ENCODE measurements around the gene WWP2.
"Not testable (repeated sequence)": the region's sequence is repeated elsewhere in the genome, so short reads cannot be mapped to it uniquely, and the experiment has no call there.

WWP2 gene

GRCh38 chr16:69851491-69852240 lies 89.5 kb downstream of the WWP2 start:
- Histone ChIP-seq H3K4me3 (ENCODE audit: low read depth in 1 of 5, low read length in 5 of 5) (no peak overlapping the region), H3K27ac (ENCODE audit: low read depth, low read length) (no peak overlapping the region)

DNA sequence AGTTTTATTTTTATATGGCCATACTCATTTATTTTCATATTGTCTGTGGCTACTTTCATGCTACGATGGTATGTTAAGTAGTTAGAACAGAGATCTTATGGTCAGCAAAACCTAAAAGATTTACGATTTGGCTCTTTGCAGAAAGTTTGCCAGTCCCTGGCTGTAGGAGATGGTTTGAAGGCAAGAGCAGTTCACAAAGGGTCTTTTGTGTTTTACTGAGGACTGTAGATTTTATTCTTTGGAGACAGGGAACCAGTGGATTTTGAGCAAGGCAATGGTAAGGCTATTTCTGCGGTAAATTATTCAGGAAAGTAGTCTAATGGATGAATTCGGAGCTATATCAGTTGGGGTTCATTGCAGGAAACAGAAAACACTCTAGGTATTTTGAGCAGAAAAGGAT lies 90.7 kb downstream of the WWP2 start:
- H3K9me3 ChIP-seq (ENCODE audit: control insufficient read depth in 5 of 5, low read length in 5 of 5) = no peaks in the 10 kb centered on the region
- H3K36me3 ChIP-seq (ENCODE audit: control insufficient read depth in 5 of 5, insufficient read depth in 5 of 5, low read length in 5 of 5) = peaks cover 0 to 8% (median 4%) of the 10 kb centered on the region in 5 donors
- no peak overlapping the region for H3K27ac ChIP-seq (ENCODE audit: low read depth, low read length)
- no peaks in the 10 kb centered on the region for H3K27me3 ChIP-seq (ENCODE audit: control insufficient read depth in 5 of 5, insufficient read depth in 4 of 5, low read length in 5 of 5)
- H3K9ac ChIP-seq (ENCODE audit: low read length in 5 of 5) = no peak overlapping the region
- H3K4me1 ChIP-seq (ENCODE audit: control insufficient read depth in 5 of 5, insufficient read depth in 5 of 5, low read length in 5 of 5) = peaks cover 2 to 25% (median 23%) of the 10 kb centered on the region in 5 donors
- H3K4me3 ChIP-seq (ENCODE audit: low read depth in 1 of 5, low read length in 5 of 5) = no peak overlapping the region

More at GRCh38 chr16:69851491-69852240, 89.5 kb downstream of the WWP2 start:
- Histone ChIP-seq H3K9me3 (ENCODE audit: control insufficient read depth in 5 of 5, low read length in 5 of 5) (no peaks in the 10 kb centered on the region), H3K36me3 (ENCODE audit: control insufficient read depth in 5 of 5, insufficient read depth in 5 of 5, low read length in 5 of 5) (peaks cover 0 to 8% (median 4%) of the 10 kb centered on the region in 5 donors), H3K9ac (ENCODE audit: low read length in 5 of 5) (no peak overlapping the region), H3K4me1 (ENCODE audit: control insufficient read depth in 5 of 5, insufficient read depth in 5 of 5, low read length in 5 of 5) (peaks cover 2 to 27% (median 25%) of the 10 kb centered on the region in 5 donors), H3K27me3 (ENCODE audit: control insufficient read depth in 5 of 5, insufficient read depth in 4 of 5, low read length in 5 of 5) (no peaks in the 10 kb centered on the region)

DNA sequence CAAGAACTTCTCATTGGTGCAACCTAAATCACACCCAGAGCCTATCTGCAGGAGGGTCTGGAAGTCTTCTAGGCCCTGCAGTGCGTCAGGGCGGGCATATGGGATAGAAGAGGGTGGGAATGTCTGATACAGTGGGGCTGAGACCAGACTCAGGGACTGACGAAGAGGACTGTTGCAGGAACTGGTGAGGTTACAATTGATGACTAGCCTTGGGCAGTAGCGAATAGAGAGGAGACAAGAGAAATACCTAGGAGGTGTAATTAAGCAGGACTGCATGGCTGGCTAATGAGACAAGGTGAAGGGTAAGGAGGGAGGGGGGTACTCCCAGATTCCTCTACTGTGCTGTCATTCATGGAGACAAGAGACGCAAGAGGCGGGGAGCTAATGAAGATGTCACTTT lies 91.3 kb downstream of the WWP2 start:
- Histone ChIP-seq H3K36me3 (ENCODE audit: control insufficient read depth in 5 of 5, insufficient read depth in 5 of 5, low read length in 5 of 5) (peaks cover 0 to 8% (median 4%) of the 10 kb centered on the region in 5 donors), H3K9ac (ENCODE audit: low read length in 5 of 5) (no peak overlapping the region), H3K9me3 (ENCODE audit: control insufficient read depth in 5 of 5, low read length in 5 of 5) (no peaks in the 10 kb centered on the region), H3K27ac (ENCODE audit: low read depth, low read length) (no peak overlapping the region), H3K4me3 (ENCODE audit: low read depth in 1 of 5, low read length in 5 of 5) (no peak overlapping the region), H3K27me3 (ENCODE audit: control insufficient read depth in 5 of 5, insufficient read depth in 4 of 5, low read length in 5 of 5) (no peaks in the 10 kb centered on the region), H3K4me1 (ENCODE audit: control insufficient read depth in 5 of 5, insufficient read depth in 5 of 5, low read length in 5 of 5) (peaks cover 2 to 22% (median 19%) of the 10 kb centered on the region in 5 donors)

DNA sequence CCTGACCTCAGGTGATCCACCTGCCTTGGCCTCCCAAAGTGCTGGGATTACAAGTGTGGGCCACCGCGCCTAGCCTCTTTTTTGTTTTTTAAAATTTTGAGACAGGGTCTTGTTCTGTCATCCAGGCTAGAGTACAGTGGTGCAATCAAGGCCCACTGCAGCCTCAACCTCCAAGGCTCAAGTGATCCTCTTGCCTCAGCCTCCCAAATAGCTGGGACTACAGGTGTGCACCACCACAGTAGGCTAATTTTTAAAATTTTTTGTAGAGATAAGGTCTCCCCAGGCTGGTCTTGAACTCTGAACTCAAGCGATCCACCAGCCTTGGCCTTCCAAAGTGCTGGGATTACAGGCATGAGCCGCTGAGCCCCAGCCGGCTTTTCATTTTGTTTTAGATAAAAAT lies 92.6 kb downstream of the WWP2 start:
- H3K36me3 ChIP-seq (ENCODE audit: control insufficient read depth in 5 of 5, insufficient read depth in 5 of 5, low read length in 5 of 5); H3K27ac ChIP-seq (ENCODE audit: low read depth, low read length); H3K9ac ChIP-seq (ENCODE audit: low read length in 5 of 5); H3K4me3 ChIP-seq (ENCODE audit: low read depth in 1 of 5, low read length in 5 of 5); H3K9me3 ChIP-seq (ENCODE audit: control insufficient read depth in 5 of 5, low read length in 5 of 5); H3K27me3 ChIP-seq (ENCODE audit: control insufficient read depth in 5 of 5, insufficient read depth in 4 of 5, low read length in 5 of 5): not testable (repeated sequence)
- peaks cover 2 to 22% (median 17%) of the 10 kb centered on the region in 5 donors for H3K4me1 ChIP-seq (ENCODE audit: control insufficient read depth in 5 of 5, insufficient read depth in 5 of 5, low read length in 5 of 5)

DNA sequence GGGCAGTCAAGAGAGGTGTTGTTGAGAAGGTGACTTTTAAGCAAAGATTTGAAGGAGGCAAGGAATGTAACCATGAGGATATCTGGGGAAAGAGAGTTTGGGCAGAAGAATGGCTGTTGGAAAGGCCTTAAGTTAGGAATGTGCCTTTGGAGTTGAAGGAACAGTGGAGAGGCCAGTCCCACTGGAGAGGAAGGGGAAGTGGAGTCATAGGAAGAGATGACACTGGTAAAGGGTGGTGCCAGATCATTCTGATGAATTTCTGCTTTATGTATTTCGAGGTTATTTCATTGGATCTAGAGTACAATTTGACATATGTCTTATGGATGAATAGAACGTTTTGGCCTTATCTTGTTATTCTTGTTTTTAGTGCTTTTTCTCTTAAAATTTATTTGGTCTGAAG lies 93.5 kb downstream of the WWP2 start:
- H3K4me1 ChIP-seq (ENCODE audit: control insufficient read depth in 5 of 5, insufficient read depth in 5 of 5, low read length in 5 of 5) = peaks cover 2 to 22% (median 17%) of the 10 kb centered on the region in 5 donors
- H3K9me3 ChIP-seq (ENCODE audit: control insufficient read depth in 5 of 5, low read length in 5 of 5) = no peaks in the 10 kb centered on the region
- peaks cover 0 to 8% (median 4%) of the 10 kb centered on the region in 5 donors for H3K36me3 ChIP-seq (ENCODE audit: control insufficient read depth in 5 of 5, insufficient read depth in 5 of 5, low read length in 5 of 5)
- H3K9ac ChIP-seq (ENCODE audit: low read length in 5 of 5) = no peak overlapping the region
- no peaks in the 10 kb centered on the region for H3K27me3 ChIP-seq (ENCODE audit: control insufficient read depth in 5 of 5, insufficient read depth in 4 of 5, low read length in 5 of 5)
- no peak overlapping the region for H3K4me3 ChIP-seq (ENCODE audit: low read depth in 1 of 5, low read length in 5 of 5)
- no peak overlapping the region for H3K27ac ChIP-seq (ENCODE audit: low read depth, low read length)

- no peak overlapping the region for H3K4me3 ChIP-seq (ENCODE audit: low read depth in 1 of 5, low read length in 5 of 5)
- H3K36me3 ChIP-seq (ENCODE audit: control insufficient read depth in 5 of 5, insufficient read depth in 5 of 5, low read length in 5 of 5) = peaks cover 0 to 7% (median 4%) of the 10 kb centered on the region in 5 donors
- no peaks in the 10 kb centered on the region for H3K27me3 ChIP-seq (ENCODE audit: control insufficient read depth in 5 of 5, insufficient read depth in 4 of 5, low read length in 5 of 5)
- peak overlapping the region; percentile 38 for H3K27ac ChIP-seq (ENCODE audit: low read depth, low read length)
- H3K9ac ChIP-seq (ENCODE audit: low read length in 5 of 5) = peak overlapping the region in 2 of 5 donors; percentile 20 to 24
- H3K4me1 ChIP-seq (ENCODE audit: control insufficient read depth in 5 of 5, insufficient read depth in 5 of 5, low read length in 5 of 5) = peaks cover 2 to 40% (median 35%) of the 10 kb centered on the region in 5 donors
- no peaks in the 10 kb centered on the region for H3K9me3 ChIP-seq (ENCODE audit: control insufficient read depth in 5 of 5, low read length in 5 of 5)
Observed at GRCh38 chr16:69858191-69859104, 96.3 kb downstream of the WWP2 start.

DNA sequence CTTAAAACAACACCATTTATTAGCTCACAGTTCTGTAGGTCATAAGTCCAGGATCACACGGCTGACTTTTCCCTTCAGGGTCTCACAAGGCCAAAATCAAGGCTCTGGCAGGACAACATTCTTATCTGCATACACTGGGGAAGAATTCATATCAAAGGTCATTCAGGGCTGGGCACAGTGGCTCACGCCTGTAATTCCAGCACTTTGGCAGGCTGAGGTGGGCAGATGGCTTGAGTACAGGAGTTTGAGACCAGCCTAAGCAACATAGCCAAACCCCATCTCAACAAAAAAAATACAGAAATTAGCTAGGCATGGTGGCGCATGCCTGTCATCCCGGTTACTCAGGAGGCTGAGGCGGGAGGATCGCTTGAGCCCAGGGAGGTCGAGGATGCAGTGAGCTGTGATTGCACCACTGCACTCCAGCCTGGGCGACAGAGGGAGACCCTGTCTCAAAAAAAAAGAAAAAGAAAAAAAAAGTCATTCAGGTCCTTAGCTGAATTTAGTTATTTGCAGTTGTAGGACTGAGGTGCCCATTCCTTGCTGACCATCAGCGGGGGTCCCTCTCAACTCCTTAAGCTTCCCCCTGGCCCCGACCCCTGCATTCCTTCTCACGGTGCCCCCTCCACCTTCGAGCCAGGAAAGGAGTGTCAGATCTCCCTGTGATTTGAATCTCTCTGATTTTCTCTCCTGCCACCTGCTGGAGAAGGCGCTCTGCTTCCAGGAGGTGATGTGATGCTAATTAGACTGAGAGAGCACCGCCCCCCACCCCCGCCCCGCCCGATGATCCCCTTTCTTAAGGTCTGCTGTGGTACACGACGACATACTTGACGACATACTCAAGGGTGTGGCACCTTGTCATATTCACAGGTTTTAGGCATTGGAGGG lies 97.2 kb downstream of the WWP2 start:
- Histone ChIP-seq H3K9me3 (ENCODE audit: control insufficient read depth in 5 of 5, low read length in 5 of 5) (no peaks in the 10 kb centered on the region), H3K4me3 (ENCODE audit: low read depth in 1 of 5, low read length in 5 of 5) (no peak overlapping the region), H3K27me3 (ENCODE audit: control insufficient read depth in 5 of 5, insufficient read depth in 4 of 5, low read length in 5 of 5) (no peaks in the 10 kb centered on the region), H3K36me3 (ENCODE audit: control insufficient read depth in 5 of 5, insufficient read depth in 5 of 5, low read length in 5 of 5) (peaks cover 0 to 3% (median 0%) of the 10 kb centered on the region in 5 donors), H3K9ac (ENCODE audit: low read length in 5 of 5) (no peak overlapping the region), H3K4me1 (ENCODE audit: control insufficient read depth in 5 of 5, insufficient read depth in 5 of 5, low read length in 5 of 5) (peaks cover 2 to 40% (median 35%) of the 10 kb centered on the region in 5 donors), H3K27ac (ENCODE audit: low read depth, low read length) (peak overlapping the region; percentile 67)

- H3K4me1 ChIP-seq (ENCODE audit: control insufficient read depth in 5 of 5, insufficient read depth in 5 of 5, low read length in 5 of 5) = peaks cover 2 to 37% (median 33%) of the 10 kb centered on the region in 5 donors
- H3K4me3 ChIP-seq (ENCODE audit: low read depth in 1 of 5, low read length in 5 of 5) = no peak overlapping the region
- H3K27me3 ChIP-seq (ENCODE audit: control insufficient read depth in 5 of 5, insufficient read depth in 4 of 5, low read length in 5 of 5) = no peaks in the 10 kb centered on the region
- peaks cover 0 to 3% (median 0%) of the 10 kb centered on the region in 5 donors for H3K36me3 ChIP-seq (ENCODE audit: control insufficient read depth in 5 of 5, insufficient read depth in 5 of 5, low read length in 5 of 5)
- H3K27ac ChIP-seq (ENCODE audit: low read depth, low read length) = peak overlapping the region; percentile 67
- peak overlapping the region in 1 of 5 donors; percentile 35 for H3K9ac ChIP-seq (ENCODE audit: low read length in 5 of 5)
- no peaks in the 10 kb centered on the region for H3K9me3 ChIP-seq (ENCODE audit: control insufficient read depth in 5 of 5, low read length in 5 of 5)
Observed at GRCh38 chr16:69860233-69861231, 98.4 kb downstream of the WWP2 start.

Data from subcutaneous abdominal adipose tissue (tissue), 5 donors.